Stimulated activated CD4-positive, alpha-beta T cell treated with anti-CD3 and anti-CD28 coated beads, Interleukin-4, amount 100 ng/mL, for 4 hours (primary cell): ENCODE measurements around the gene ESPNL.
"Not testable (repeated sequence)": the region's sequence is repeated elsewhere in the genome, so short reads cannot be mapped to it uniquely, and the experiment has no call there.

Source experiments
- DNase-seq, 2 experiments: peaks; one replicate each; pipeline ENCODE4 v3.0.0-alpha.2; 2020

ESPNL gene

GRCh38 chr2:238160206-238161129 is 60.3 kb downstream of the ESPNL start:
- DNase-seq = no peak

GRCh38 chr2:238161291-238162051 is 61.3 kb downstream of the ESPNL start:
- DNase-seq = no peak

- DNase-seq = no peak
Measured at GRCh38 chr2:238162251-238162845, 62.2 kb downstream of the ESPNL start.

- DNase-seq = no peak
Measured at GRCh38 chr2:238162846-238163441, 62.8 kb downstream of the ESPNL start.

GRCh38 chr2:238163481-238164198 is 63.5 kb downstream of the ESPNL start:
- no peak for DNase-seq

- no peak for DNase-seq
Measured at GRCh38 chr2:238164906-238165287, 64.8 kb downstream of the ESPNL start.

- no peak for DNase-seq
Measured at GRCh38 chr2:238165288-238165921, 65.3 kb downstream of the ESPNL start.

GRCh38 chr2:238166391-238167343 is 66.5 kb downstream of the ESPNL start:
- no peak for DNase-seq

GRCh38 chr2:238167344-238167715 is 67.2 kb downstream of the ESPNL start:
- DNase-seq = no peak

GRCh38 chr2:238167761-238168160 is 67.6 kb downstream of the ESPNL start:
- no peak for DNase-seq

- DNase-seq = no peak
Measured at GRCh38 chr2:238168196-238169047, 68.3 kb downstream of the ESPNL start.

- DNase-seq = no peak
Measured at GRCh38 chr2:238169048-238169707, 69.0 kb downstream of the ESPNL start.

GRCh38 chr2:238169708-238170251 is 69.6 kb downstream of the ESPNL start:
- no peak for DNase-seq

GRCh38 chr2:238170386-238171071 is 70.4 kb downstream of the ESPNL start:
- DNase-seq = no peak

GRCh38 chr2:238171072-238171431 is 70.9 kb downstream of the ESPNL start:
- DNase-seq = not testable (repeated sequence)

GRCh38 chr2:238171575-238172187 is 71.5 kb downstream of the ESPNL start:
- no peak for DNase-seq

- DNase-seq = no peak
Measured at GRCh38 chr2:238172439-238172838, 72.3 kb downstream of the ESPNL start.

GRCh38 chr2:238173692-238174091 is 73.6 kb downstream of the ESPNL start:
- DNase-seq = no peak
